ENCODE measurements around the gene KRT1.
"Not testable (repeated sequence)": the region's sequence is repeated elsewhere in the genome, so short reads cannot be mapped to it uniquely, and the experiment has no call there.

Gene KRT1

DNA sequence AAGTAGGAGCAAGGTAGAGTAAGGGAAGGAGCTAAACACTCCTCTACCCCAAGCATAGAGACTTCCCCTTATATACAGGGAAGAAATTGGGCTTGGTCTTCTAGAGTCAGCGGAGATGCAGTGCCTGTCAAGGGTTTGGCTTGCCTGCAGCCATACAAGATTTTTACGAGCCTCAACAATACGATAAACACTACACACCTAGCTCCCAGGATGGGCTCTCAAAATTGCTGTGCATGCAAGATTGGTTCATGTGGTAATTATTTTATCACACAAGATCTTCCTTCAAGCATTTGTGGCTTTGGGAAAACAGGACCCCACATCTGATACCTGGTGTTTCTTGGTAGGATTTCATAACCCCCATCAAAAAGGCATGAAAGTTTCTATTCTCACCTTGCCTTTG lies at the start of gene KRT1:
Gene KRT1, minus strand, starts transcription at position 45 of the 400 bp plus-strand sequence. CDS start 59 bp downstream, outside the sequence.
- no peak for DNase-seq (ENCODE audit: low read depth)

DNA sequence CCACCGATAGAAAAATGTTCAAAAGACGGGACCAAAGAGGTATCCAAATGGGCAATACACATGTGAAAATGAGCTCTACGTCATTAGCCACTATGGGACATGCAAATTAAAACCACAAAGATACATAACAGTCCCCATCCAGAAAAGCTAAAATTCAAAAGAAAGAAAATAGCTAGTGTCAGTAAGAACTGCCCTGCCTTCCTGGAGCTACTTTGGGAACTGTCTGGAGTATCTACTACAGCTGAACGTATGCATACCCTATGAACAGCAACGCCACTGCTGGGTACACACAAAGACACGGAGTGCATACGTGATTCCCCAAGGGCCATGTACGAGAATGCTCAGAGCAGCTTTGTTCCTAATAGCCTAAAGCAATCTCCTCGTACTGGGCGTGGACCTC lies 48.9 kb upstream of the KRT1 start:
- no peak for DNase-seq (ENCODE audit: low read depth)

DNA sequence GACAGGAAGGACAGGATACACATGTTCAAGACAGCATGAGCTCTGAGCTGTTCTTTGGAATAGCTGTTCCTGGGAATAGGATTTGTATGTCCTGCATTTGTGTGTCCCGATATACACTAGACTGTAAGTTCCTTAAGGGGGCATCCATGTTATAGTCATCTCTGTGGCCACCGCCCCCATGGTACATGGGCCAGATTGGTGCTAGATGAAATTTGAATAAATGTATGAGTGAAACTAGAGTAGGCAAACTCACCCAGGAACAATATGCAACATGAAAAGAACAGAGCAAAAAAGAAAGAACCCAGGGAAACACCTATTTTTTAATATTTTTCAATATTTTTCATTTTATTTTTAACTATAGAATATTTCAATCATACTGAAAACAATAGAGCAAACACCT lies 48.2 kb upstream of the KRT1 start:
- DNase-seq (ENCODE audit: low read depth) = no peak

- no peak for DNase-seq (ENCODE audit: low read depth)
Measured at GRCh38 chr12:52727037-52727436, 46.8 kb upstream of the KRT1 start.

- DNase-seq (ENCODE audit: low read depth) = no peak
Measured at GRCh38 chr12:52726451-52726850, 46.2 kb upstream of the KRT1 start.

DNA sequence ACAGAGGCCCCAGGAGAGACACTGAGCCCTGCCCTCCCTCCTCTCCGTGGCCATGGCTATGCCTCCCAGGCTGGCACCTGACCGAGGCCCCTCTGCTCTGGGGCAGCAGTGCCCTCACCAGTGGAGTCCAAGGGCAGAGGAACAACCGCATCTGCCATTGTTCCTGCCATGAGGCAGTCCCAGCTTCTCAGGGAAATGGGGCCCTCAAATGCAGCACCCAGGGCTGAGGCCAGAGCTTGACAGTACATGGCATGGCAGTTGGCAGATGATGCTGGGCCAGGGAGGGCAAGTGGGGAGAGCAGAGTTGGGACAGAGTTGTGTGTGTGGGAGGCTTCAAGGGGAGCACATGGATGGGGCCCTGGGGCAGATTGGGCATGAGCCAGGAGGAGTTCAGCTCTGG lies 44.2 kb upstream of the KRT1 start:
- DNase-seq (ENCODE audit: low read depth) = no peak

GRCh38 chr12:52722680-52723079 lies 42.5 kb upstream of the KRT1 start:
- DNase-seq (ENCODE audit: low read depth) = no peak

DNA sequence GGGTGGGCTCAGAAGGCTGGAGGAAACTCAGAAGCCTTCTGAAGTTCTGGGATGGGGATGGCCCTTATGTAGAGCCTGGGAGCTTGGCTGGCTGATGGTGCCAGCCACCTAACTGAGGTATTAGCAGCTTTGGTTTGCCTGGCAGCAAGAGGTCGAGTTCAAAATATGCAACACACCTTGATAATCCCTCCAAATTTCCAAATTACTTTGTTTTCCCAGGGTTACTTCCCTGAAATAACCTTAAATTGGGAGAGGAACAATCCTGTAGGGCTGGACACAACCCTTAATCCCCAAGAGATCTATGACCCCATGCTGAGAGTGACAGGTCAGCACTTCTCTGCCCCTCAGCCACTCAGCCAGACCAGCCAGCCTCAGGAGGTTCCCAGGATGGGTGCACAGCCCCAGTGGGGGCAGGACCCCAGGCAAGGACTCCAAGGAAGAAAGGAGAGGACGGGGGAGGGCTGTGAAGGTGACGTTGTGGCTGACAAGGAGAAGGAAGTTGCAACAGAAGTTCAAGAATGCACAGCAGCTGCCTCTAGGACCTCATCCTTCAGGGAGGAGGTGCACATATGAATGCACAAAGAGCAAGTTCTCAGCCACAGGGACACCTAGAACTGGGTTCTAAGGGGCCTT lies 41.7 kb upstream of the KRT1 start:
- DNase-seq (ENCODE audit: low read depth) = no peak

DNA sequence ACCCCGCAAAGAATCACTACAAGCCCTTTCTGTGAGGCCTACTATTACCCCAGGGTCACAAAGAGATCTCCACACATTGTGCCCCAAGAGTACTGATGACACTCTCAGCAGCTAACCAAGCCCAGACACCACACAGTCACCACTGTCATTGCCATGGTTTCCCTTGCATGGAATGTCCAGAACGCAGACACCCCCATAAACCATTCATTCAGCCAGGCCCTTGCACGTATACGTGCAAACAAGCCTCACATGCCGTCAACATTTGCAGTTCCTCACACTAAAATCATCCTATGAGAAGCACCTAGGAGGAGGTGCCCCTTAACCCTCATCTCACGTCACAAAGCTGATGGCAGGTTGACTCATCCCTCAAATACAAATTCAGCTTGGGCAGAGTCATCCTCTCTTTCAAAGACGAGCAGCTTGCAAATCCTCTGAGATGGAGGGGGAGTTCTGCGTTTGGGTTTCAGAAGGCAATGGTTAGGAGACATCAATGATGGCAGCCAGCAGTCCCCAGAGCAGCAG lies 40.2 kb upstream of the KRT1 start:
- no peak for DNase-seq (ENCODE audit: low read depth)

- no peak for DNase-seq (ENCODE audit: low read depth)
Measured at GRCh38 chr12:52716061-52716460, 35.9 kb upstream of the KRT1 start.

DNA sequence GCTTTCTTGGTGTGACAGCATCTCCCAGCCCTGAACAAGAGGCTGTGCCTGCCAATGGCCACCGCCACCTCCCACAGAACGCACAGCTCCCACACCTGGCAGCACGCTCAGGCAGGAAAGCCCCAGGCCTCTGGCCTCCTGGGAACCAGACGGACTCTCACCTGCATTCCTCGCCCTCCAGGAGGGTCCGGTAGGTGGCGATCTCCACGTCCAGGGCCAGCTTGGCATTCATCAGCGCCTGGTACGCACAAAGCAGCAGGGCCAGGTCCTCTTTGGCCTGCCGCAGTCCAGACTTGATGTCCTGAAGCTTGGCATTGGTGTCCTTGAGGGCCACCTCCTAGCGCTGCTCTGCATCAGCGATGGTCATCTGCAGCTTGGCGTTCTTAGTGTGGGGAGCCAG lies 35.2 kb upstream of the KRT1 start:
- no peak for DNase-seq (ENCODE audit: low read depth)

- DNase-seq (ENCODE audit: low read depth) = no peak
Measured at GRCh38 chr12:52714887-52715281, 34.7 kb upstream of the KRT1 start.

GRCh38 chr12:52713960-52714886 lies 34.0 kb upstream of the KRT1 start:
- DNase-seq (ENCODE audit: low read depth) = peak; percentile 19

GRCh38 chr12:52712122-52712521 lies 31.9 kb upstream of the KRT1 start:
- DNase-seq (ENCODE audit: low read depth) = not testable (repeated sequence)

GRCh38 chr12:52710730-52711129 lies 30.5 kb upstream of the KRT1 start:
- no peak for DNase-seq (ENCODE audit: low read depth)

DNA sequence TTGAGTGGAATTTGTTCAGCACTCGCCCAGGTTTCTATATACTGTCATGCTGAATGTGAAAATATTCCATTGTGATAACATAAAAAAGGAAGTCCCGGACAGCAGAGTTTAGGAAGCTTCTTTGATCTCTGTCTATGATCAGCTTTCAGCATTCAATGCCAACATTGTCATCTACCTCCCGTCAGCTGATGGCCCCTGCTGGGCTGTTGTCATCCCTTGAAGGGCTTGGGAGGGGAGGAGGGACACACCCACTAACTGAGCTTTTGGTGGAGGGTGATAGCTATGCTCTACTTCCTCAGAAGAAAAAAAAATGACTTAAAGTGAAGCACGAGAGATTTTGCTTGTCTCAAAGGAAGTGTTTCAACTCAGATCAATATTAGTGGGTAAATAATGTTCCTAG lies 27.8 kb upstream of the KRT1 start:
- DNase-seq (ENCODE audit: low read depth) = no peak

DNA sequence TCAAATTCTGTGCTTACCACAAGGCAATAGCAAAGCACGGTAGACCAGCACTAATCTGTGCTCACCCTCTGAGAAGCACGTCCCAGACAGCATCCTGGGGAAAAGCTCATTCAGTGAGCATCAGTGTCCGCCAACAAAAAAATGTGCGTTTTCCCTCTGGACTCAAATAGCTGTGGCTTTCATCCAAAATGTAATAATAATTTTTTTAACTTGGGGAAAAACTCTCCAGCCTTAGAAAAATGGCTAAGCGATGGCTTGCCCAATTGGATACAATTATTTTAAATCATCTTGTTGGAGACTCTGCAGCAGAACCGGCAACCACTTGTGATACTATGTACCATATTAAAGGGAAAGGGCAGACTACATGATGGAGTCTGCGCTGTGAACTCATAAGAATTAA lies 24.3 kb upstream of the KRT1 start:
- no peak for DNase-seq (ENCODE audit: low read depth)

DNA sequence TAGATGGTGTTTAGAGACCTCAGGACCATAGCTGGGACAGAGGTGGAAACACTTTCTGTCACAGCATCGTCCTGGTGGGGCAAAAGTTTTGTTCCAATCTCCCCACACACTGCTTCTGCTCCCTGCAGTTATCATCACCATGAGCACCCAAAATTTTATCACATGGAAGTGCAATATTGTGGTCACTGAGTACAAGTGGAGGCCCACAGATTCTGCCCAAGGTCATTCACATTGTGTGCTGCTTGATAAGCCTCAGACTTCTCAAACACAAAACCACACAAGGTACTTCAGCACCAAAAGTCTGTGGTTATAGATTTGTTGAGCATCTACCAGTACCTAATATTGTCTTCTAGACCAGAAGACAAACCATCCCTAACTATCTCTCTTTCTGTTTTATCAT lies 23.7 kb upstream of the KRT1 start:
- no peak for DNase-seq (ENCODE audit: low read depth)

- DNase-seq (ENCODE audit: low read depth) = no peak
Measured at GRCh38 chr12:52703424-52703823, 23.2 kb upstream of the KRT1 start, which contains the start of gene KRT77. KRT77 (minus strand) TSS chr12:52703524; CDS start chr12:52703434, 90 bp downstream.

- DNase-seq (ENCODE audit: low read depth) = no peak
Measured at GRCh38 chr12:52702338-52702737, 22.1 kb upstream of the KRT1 start.

DNA sequence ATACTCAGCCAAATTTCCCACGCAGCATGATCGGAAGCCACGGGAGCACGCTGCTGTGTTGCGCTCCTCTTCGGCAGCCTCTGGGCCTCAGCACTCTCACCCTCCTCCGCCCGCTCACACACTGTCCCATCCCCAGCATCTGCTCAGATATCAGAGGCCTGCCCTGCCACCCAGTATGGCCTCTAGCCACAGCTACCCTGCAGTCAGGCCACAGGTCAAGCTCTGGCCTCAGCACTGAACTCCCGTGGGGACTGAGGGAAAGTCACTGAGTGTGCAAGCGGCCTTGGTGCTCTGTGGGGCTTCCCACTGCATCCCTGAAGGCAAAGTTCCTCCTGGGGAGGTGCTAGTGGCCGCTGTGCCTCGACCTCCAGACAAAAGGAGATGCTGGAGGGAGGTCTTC lies 21.1 kb upstream of the KRT1 start:
- DNase-seq (ENCODE audit: low read depth) = no peak

- no peak for DNase-seq (ENCODE audit: low read depth)
Measured at GRCh38 chr12:52699960-52700359, 19.8 kb upstream of the KRT1 start.

DNA sequence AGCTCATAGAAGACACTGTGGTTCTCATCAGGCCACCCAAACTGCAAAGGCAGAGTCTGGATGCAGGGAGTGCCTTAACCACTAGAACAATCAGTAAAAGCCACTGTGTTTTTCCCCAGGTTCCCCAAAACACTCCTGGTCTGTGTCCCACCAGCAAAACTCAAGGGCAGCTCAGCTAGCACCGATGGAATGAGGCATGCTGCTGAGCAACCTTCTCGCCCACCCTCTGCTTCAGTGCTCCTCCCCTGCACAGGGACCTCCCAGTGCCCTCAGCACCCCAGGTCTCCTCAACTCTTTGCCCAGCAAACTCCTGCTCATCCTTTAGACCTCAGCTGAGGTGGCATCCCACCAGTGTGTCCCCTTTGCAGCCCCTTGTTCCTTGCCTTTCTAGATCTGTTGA lies 19.2 kb upstream of the KRT1 start:
- DNase-seq (ENCODE audit: low read depth) = no peak

Measured in activated T-cell treated with anti-CD3 and anti-CD28 coated beads for 1 hour (primary cell).